ENCODE results near the gene KNL1.
A peak's percentile ranks its signal among the peaks of the same experiment; 100 is the strongest.

DNA sequence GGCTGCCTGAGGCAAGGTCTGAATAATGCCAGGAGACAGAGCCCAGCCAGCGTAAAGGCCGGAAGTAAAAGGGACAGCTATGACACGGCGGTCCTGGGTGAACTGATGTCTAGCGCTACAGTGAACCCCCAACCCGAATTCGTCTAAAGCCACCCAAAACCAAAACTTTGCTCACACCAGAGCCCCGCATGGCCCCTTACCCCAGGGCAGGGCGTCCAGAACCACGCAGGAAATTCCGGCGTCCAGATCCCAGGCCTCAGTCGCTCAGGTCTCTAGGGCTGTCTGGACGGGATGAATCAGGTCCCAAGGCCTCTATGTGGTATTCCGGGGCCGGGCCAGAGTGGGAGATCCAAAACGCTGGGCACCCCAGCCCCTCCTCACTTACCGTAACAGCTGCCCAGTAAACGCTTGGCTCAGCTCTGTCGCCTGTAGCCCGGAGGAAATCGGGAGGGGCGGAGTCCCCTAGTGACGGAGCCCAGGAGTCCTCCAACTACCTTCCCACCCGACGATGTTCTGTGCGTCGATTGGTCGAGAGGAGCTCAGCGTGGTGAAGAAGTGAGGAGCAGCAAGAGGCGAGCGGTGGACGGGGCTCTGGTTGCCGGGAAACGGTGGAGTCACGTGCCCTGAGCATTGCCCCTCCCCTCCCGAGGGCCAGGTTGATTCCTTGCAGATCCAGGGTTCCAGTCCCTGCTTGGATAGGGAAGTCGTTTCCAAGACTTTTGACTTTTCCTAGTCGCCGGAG lies 29.3 kb upstream of the KNL1 start, which contains the start of gene CCDC32:
- TF ChIP-seq EP300 (IDR thresholded peaks at IDR 0.05) (no peak), POLR2AphosphoS5 (IDR thresholded peaks at IDR 0.05) (peak; percentile 79 to 92 (median 90)), POLR2A (IDR thresholded peaks at IDR 0.05) (peak in 1 of 4 donors; percentile 71)
- TF ChIP-seq, protein P1, sequence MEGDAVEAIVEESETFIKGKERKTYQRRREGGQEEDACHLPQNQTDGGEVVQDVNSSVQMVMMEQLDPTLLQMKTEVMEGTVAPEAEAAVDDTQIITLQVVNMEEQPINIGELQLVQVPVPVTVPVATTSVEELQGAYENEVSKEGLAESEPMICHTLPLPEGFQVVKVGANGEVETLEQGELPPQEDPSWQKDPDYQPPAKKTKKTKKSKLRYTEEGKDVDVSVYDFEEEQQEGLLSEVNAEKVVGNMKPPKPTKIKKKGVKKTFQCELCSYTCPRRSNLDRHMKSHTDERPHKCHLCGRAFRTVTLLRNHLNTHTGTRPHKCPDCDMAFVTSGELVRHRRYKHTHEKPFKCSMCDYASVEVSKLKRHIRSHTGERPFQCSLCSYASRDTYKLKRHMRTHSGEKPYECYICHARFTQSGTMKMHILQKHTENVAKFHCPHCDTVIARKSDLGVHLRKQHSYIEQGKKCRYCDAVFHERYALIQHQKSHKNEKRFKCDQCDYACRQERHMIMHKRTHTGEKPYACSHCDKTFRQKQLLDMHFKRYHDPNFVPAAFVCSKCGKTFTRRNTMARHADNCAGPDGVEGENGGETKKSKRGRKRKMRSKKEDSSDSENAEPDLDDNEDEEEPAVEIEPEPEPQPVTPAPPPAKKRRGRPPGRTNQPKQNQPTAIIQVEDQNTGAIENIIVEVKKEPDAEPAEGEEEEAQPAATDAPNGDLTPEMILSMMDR (IDR thresholded peaks at IDR 0.05) = no peak

Measured in stomach (tissue), 4 donors.